Islet of Langerhans (tissue), 1 donor: ENCODE measurements around the gene INKA1.

Experiments used
- FAIRE-seq: peaks from one replicate; lab custom pipeline; 2011; peaks lifted over from hg19 to GRCh38; lab: Jason Lieb, UNC

INKA1 gene

DNA sequence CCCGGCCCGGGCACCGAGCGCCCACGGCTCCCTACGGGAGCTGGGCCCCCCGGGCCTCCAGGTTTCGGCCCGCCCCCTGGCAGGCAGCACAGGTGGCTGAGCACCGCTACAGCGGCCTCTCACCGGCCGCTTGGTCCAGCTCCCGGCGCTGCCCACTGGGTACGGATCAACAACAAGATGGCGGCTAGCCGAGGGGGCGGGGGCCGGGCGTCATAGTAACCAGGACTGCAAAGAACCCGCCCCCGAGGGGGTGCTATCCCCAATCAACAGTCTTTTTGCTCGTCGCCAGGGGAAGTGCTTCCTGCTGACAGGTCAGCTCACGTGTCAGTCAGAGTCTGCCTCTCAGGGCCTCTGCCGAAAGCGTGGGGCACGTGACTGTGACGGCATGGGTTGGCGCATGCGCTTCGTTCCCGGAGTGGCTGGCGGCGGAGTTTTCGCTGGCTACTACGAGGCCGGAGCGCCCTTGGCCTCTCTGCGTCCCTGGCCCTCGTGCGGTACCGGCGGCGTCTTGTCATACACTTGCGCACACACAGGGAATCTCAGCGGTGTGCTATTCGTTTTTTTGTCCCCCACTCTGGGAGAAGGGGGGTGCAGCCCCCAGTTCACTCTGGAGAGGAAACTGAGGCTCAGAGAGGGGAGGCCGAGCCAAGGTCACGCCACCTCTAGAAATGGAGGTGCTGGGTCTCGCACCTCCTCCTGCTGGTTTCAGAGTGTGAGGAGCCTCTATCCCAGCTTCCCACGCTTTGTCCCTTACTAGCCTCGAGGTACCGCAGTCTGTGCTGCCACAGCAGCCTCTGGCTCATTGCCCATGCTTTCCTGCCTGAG, 16.5 kb upstream of the INKA1 start, which contains the start of gene IP6K1:
TSS of gene IP6K1 (minus strand) at position 186 of the 825 bp plus-strand sequence. CDS start 38,502 bp downstream, outside the sequence.
- peak; percentile 76 for FAIRE-seq

DNA sequence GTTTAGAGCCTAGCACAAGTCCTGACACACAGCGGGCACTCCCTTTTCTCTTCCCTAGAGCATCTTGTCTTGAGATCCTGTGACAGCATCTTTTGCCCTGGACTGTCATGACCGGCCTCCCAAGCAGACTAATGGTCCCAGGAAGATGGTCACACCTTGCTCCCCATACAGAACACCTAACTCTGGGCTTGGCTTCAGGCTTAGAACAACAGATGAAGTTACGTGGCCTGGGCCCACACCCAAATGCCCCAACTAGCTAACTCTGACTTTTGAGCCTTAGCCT, 15.9 kb upstream of the INKA1 start:
- no peak for FAIRE-seq

DNA sequence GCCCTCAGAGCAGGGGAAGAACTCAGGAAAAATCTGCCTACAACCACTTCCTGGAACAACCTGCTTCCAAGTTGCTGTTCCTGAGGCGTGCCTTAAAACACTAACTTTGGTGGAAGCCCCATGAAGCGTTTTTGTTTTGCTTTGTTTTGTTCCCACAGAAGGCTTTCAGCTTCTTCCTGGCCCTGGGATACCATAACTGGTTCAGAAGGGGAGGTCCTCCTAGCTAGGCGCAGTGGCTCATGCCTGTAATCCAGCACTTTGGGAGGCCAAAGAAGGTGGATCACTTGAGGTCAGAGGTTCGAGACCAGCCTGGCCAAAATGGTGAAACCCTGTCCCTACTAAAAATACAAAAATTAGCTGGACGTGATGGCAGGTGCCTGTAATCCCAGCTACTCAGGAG, 15.5 kb upstream of the INKA1 start:
- FAIRE-seq = no peak

DNA sequence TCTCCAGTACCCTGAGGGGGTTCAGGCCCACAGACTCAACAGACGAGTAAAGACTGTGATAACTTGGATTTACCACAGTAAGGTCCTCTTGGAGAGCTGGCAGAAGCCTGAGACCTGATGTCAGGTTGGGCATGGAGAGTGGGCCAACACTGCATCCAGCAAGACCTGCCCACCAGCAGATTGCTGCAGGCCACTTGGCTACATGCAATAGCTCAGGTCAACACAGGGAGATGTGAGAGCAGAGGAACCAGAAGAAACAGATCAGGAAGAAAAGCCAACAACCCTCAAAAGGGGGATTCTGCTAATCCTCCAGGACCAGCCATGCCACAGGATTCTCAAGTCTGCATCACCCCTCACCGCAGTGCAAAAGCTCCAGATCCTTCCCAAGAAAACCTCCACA, 15.0 kb upstream of the INKA1 start:
- FAIRE-seq = no peak

DNA sequence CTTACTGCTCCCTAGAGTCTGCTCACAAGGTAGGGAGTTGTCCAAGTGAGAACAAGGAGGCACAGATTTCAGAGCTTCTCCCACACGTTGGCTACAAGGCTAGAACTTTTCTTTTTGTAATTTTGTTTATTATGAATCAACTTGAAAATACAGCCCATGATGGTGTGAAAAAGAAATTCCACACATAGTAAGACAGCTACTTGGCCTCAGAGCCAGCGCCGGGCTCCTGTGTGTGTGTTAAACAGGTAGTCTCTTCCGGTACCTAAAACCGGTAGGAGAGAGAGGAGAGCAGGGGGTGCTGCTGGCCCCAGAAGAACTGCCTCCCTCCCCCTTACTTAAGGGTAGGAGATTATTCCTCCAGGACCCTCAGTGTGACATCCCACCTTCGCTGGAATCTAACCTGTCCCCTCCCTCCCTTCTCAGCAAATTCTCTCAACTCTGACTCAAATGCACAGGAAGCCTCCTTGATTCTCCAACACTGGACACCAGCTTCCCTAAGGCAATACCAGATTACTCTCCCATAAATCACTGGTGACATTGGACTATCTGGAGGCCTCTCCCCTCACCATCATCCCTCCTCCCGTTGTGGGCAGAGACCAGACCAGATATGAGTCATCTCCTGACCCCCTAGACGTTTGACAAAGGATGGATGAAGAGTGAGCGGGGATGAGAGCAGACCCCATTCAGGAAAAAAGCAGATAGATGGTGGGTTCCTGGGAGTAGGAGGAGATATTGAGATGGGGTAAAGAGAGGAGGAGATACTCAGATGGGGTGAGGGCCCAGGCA, 12.2 kb upstream of the INKA1 start:
- FAIRE-seq = no peak

DNA sequence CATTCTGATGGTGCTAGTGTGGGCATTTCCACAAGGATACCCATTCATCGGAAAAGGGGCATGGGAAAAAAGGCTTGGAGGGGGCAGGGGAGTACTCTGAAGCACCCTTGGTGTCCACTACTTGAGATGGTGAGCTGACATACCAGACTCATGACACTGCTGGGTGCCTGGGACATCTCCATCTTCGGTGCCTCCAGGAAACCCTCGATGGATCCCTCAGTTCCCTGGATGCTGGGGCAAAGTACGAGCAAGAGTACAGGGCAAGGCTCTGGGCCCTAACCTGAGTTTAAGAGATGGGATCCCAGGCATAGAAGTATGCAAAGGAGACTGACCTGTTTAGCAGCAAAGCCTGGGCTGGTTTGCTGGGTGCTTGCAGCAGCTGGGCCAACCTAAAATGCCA, 11.5 kb upstream of the INKA1 start:
- FAIRE-seq = no peak

DNA sequence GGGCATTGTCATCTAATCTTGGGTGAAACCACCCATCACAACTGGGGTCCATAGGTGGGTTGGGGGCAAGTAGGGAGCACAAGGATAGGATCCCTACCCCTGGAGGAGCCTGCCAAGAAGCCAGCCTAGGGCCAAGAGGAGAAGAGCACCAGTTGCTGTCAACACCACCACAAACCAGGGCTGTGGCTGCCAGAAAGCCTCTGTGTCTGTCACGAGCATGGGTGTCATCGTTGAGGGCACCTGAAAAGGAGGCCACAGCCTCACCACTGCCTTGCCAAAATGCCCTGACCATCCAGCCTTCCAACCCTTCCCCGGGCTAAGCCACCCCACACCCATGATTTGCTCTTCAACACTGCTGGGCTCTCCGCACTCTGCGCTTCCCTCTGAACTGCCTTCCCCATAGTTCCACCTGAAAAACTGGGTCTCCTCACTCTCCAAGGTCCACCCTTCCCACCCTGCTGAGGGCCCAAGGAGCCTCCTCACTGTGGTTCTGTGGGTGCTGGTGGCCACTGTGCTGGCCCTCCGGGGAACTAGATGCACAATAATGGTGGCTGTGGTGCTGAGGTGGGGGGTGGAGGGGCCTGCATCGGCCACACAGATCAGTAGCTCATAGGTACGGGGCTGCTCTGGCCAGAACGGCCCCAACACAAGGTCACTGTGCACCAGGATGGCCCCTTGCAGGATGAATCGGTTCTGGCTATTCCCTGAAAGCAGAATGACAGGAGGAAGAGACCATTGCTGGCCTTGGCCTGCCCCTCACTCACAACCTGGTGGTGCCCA, 10.5 kb upstream of the INKA1 start:
- no peak for FAIRE-seq

DNA sequence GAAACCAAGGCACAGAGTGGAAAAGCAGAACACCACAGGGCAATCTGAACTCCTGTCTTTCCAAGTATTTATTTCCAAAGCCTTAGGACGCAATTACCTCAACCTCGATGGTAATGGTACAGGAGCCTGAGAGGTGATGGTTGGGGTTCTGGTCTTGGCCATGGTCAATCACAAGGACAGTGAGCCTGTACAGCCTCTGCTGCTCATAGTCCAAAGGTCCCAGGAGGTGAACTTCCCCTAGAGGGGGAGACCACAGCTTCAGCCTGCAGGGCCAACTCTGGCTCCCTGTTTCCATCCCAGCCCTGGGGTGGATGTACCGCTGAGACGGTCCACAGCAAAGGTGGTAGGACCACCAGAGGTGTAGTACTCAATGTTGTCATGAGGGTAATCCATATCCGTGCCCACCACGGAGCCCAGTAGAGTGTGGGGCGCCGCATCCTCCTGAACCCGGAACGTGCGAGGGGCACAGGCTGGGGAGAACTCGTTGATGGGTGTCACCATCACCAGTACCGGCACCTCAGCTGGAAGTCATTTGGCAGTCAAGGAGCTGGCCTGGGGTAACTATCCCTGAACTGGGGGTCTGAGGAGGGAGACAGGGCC, 9.5 kb upstream of the INKA1 start:
- FAIRE-seq = no peak

DNA sequence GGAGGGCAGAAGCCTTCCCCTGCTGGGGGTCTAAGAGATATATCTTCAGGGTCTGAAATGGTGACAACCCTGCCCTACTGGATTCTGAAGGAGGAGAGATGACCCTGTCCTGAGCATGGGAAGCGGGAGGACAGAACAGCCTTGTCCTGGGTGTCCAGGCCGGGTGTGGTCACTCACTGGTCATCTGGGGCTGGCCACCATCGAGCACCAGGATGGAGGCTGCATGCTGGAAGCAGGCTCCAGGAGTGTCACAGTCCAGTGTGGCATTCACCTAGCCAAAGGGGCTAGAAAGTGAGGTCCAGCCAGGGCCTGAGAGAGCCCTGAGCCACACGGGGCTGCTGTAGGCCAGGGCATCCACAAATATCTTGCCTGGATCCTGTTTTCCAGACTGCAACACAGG, 8.6 kb upstream of the INKA1 start:
- no peak for FAIRE-seq

DNA sequence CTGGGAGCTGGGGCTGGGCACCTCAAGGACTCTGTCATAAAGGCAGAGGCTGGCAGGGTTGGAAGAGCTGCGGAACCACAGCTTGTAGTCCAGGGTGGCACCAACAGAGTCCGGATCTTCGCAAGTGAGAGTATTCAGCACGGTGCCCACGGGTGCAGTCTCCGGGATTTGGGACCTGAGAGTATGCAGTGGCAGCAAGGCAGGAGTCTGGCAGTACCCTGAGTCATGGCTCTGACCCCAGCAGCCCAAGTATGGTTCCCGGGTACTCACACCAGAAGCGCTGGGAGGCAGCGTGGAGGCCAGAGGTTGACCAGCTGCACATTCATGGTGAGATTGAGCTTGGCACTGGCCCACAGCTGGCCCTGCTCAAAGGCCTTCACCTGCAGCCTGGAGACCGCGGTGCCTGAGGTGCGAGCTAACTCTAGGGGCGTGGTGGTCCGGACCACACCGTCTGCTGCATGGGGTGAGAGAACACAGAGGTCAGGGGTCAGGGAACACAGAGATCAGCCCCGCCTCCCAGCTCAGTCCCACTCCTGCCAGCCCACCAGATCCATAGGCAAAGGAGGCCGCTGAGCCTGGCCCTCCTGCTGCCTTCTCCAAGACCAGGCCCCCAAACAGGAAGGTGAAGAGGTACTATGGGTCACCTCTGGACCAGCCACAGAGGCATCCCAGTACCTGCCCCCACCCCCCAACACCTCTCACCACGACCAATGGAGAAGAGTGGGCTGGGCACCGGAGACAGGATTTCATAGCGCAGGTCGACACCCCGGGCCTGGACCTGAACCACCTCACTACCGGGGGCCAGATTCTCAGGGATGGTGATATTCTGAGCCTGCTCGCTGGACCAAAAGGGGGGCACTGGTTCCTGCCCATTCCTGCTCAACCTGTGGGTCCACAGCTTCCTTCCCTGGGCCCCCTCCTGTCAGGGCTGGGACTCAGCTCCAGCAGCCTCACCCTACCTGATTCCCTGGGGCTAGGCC, 7.8 kb upstream of the INKA1 start:
- no peak for FAIRE-seq

DNA sequence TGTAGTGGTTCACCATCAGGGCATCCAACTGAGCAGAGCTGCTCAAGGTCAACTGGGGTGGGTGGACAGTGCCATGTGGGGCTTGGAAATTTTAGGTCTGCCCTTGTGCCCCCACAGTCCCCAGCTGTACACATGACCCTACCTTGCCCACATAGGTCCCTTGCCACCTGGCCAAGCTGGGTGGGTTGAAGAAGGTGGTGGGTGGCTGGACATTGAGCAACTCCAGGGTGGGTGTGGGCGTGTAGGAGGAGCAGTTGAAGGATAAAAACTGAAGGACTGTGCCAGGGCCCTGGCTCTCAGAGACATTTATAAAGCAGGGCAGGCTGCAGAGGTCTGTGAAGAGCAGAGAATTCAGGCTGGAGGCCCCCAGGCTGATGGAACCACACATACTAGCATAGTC, 4.0 kb upstream of the INKA1 start:
- FAIRE-seq = no peak

DNA sequence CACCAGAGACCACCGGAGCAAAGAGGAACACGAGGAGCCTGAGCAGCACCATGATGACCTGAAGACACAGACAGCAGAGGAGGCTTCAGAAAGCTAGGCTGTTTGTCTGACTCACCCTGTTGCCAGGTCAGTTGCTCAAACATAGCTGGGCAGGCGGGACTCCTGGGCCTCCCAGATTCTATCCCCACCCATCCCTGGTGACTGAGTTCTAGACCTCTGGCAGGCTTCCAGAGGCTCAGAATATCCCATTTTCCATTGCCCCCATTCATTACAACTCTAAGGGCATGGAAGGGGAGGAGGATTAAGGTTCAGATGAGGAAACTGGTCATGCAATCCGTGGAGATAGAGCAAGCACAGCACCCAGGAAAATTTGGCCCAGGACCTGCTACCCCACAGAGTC, 3.3 kb upstream of the INKA1 start, which contains the start of gene CDHR4:
TSS of gene CDHR4 (minus strand) at position 113 of the 400 bp plus-strand sequence. CDS start at position 52, 61 bp downstream.
- FAIRE-seq = no peak

DNA sequence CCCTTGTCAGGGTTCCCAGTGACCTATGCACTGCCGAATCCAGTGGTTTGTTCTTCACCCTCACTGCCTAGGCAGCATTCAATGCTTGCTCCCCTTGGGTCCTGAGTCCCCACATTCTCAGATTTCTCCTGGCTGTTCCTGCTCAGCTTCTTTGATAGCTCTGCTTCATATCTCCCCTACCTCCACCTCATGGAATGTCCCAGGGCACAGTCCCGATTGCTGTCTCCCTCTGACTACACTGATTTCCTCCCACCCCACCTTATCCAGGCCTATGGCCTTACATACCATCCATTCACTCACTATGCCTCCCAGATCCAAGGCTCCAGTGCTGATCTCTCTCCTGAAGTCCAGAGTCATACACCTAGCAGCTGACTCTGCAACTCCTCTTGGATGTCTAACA, 1.9 kb upstream of the INKA1 start:
- FAIRE-seq = no peak

DNA sequence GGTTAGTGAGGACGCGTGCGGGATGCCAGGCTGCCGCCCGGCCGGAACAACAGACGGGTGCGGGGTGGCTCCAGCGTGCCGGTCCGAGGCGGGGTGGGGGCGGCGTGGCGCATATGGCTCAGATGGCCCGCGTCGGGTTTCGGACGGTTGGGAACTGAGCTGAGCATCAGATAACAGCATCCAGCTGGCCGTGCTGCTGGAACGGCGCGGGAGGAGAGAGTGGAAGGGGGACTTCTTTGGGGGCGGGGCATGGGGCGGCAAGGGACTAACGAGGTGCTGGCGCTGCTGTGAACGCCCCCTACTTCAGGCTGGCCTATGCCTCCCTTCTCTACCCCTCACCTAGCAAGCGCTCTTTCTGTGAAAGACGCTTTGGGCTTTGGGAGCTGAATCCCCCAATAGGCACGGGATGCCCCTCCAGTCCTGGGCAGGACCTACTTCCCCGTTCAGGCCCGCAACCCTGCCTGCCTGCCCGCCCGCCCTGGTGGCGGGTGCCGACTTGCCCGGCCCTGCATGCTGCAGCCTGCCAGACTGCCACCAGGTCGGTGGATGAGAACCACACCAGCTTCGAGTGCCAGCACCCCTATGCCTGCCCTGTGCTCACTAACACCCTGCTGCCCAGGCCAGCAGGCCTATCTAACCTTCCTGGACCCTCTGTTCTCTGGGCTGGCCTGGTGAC, 542 bp downstream of the INKA1 start:
- FAIRE-seq = no peak

DNA sequence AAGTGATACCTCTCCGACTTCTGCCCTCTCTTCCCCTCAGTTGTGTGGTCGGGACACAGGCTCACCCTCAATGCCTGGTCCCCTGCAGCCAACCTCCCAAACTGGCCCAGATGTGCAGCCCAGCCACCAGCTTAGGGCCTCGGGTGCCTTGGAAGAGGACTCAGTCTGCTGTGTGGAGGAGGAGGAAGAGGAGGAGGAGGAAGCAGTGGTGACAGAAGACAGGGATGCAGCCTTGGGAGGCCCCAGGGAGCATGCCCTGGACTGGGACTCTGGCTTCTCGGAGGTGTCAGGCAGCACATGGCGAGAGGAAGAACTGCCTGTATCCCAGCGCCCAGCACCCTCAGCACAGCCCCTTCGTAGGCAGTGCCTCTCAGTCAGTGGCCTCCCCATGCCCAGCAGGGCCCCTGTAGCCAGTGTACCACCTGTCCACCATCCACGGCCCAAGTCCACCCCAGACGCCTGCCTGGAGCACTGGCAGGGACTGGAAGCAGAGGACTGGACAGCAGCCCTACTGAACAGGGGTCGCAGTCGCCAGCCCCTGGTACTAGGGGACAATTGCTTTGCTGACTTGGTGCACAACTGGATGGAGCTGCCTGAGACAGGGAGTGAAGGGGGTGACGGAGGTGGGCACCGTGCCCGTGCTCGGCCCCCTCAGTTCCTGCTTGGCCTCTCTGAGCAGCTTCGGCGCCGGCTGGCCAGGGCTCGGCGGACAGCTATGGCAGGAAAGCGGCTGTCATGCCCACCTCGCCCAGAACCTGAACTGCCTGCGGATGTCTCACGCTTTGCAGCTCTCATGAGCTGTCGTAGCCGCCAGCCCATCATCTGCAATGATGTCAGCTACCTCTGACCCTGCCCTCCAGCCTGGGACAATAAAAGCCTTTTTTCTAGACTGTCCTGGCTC, 1.3 kb downstream of the INKA1 start:
- FAIRE-seq = no peak

DNA sequence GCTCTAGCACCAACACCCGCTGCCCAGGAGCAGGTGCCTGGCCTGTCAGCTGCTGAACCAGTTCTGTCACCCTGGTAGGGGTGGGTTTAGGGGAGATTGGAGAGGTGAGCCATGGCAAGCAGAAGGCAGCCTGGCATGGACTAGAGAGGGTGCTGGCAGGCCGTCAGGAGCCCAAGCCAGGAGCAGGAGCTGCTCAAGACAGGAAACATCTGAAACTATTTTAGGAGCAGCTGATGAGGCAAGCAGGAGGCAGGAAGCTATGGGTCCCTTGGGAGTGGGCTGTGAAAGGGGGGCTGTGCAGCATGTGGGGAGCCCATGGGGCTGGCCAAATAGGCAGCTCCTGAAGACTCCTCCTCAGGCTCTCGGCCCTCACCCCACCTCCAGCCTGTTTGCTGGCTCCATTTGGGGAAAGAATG, 2.3 kb downstream of the INKA1 start:
- no peak for FAIRE-seq

DNA sequence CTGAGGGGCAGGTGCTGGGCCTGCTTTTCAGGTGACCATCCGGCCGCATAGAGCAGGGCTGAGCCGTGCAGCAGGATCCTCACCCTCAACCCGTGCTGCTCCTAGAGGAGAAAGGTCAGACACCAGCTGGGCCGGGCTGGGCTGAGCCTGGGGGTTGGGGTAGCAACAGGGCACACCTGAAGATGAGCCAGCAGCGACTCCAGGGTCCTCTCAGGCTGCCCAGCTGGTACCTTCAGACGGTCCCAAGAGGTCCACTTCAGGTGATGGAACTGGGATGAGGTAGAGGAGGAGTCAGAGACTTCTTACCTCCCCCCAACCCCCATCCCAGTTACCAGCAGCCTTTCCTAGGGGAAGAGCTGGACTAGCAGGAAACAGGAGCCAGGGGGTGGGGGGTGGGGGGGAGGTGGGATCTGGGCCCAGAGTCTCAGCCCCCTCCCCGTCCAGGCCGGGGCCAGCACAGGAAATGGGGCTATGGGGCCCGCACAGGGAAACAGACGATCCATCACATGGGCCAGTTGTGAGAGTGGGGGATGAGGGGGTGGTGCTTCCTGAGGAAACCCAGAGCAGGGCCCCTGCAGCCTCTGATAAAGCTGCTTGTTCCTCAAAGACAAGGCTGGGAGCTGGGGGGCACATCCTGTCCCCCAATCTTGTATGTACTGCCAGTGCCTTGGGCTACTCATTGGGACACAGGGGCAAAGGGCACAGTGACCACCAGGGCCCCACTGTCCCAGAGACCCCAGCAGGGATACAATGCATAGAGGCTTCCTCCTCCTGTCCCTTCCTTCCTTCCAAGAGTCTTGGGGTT, 3.0 kb downstream of the INKA1 start:
- no peak for FAIRE-seq

DNA sequence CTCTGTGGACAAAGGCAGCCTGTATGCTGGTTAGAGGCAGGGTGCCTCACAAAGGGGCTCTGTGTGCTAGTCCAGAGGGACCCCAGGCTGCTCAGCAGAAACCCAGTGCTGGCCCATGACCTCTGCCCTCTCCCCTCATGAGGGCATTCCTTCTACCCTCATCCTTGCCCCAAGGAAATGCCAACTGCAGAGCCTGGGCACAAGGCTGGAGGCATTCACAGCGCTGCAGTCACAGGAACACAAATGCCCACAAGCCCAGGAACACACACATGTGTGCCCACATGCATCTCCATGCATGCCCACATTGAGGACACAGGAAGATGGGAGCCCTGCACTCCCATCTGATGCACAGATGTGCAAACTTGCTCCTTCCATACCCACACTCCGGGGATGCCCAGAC, 3.8 kb downstream of the INKA1 start:
- no peak for FAIRE-seq
